HG03025 (cell line): ENCODE results near the gene AKR7A3.
"Not testable (repeated sequence)": the region's sequence is repeated elsewhere in the genome, so short reads cannot be mapped to it uniquely, and the experiment has no call there.

Source experiments
- ATAC-seq: cut with Tn5 transposase; IDR thresholded peaks from one replicate; pipeline ENCODE4 v1.9.1; 2021; ENCODE audit warnings: mild to moderate bottlenecking, moderate library complexity; ENCODE audit not compliant: unreplicated experiment, low FRiP score

Gene AKR7A3

GRCh38 chr1:19288324-19289241 is at the start of gene AKR7A3:
TSS of gene AKR7A3 (minus strand) at chr1:19288770. CDS start at chr1:19288709, 61 bp downstream.
- ATAC-seq: not testable (repeated sequence)

GRCh38 chr1:19338323-19338762 is 49.8 kb upstream of the AKR7A3 start:
- ATAC-seq: no peak

- ATAC-seq: no peak
Observed at GRCh38 chr1:19337289-19337688, 48.7 kb upstream of the AKR7A3 start.

- ATAC-seq: no peak
Observed at GRCh38 chr1:19336543-19336942, 48.0 kb upstream of the AKR7A3 start.

- ATAC-seq: no peak
Observed at GRCh38 chr1:19333587-19334354, 45.2 kb upstream of the AKR7A3 start.

- ATAC-seq: no peak
Observed at GRCh38 chr1:19332832-19333231, 44.3 kb upstream of the AKR7A3 start.

GRCh38 chr1:19331262-19331878 is 42.8 kb upstream of the AKR7A3 start:
- ATAC-seq: no peak

- ATAC-seq: no peak
Observed at GRCh38 chr1:19330449-19331135, 42.0 kb upstream of the AKR7A3 start.

GRCh38 chr1:19329611-19330010 is 41.0 kb upstream of the AKR7A3 start:
- no peak for ATAC-seq

- ATAC-seq: no peak
Observed at GRCh38 chr1:19329188-19329587, 40.6 kb upstream of the AKR7A3 start.

- no peak for ATAC-seq
Observed at GRCh38 chr1:19328486-19328885, 39.9 kb upstream of the AKR7A3 start.

- no peak for ATAC-seq
Observed at GRCh38 chr1:19327736-19328135, 39.2 kb upstream of the AKR7A3 start.

GRCh38 chr1:19327301-19327700 is 38.7 kb upstream of the AKR7A3 start:
- no peak for ATAC-seq

- ATAC-seq: no peak
Observed at GRCh38 chr1:19326748-19327065, 38.1 kb upstream of the AKR7A3 start.

GRCh38 chr1:19325958-19326747 is 37.6 kb upstream of the AKR7A3 start:
- ATAC-seq: no peak

- no peak for ATAC-seq
Observed at GRCh38 chr1:19325368-19325957, 36.9 kb upstream of the AKR7A3 start.

- no peak for ATAC-seq
Observed at GRCh38 chr1:19324665-19324990, 36.1 kb upstream of the AKR7A3 start.

- ATAC-seq: no peak
Observed at GRCh38 chr1:19323987-19324664, 35.6 kb upstream of the AKR7A3 start.

- no peak for ATAC-seq
Observed at GRCh38 chr1:19322481-19322880, 33.9 kb upstream of the AKR7A3 start.
